HepG2 (cell line): Measurements from ENCODE around the gene ARHGAP23. TPM values are rescaled to one million over a fixed set of nuclear protein-coding genes. Genes with fewer than 3 reads are reported as not detected.

Source experiments
- ATAC-seq: fragments of 200-7000 bp; cut with Tn5 transposase; 3 replicates; pipeline ENCODE4 v1.9.1; 2020; ENCODE audit warnings: mild to moderate bottlenecking, moderate library complexity
- BruUV-seq: library from RNA; stranded (reverse); fragments of 400-500 nt; replicated peaks from 2 replicates; lab custom pipeline; 2021; lab: Mats Ljungman, UMichigan
- CTCF ChIA-PET: fragments of 300-600 bp; formaldehyde crosslinking; extraction: SDS; loops from one replicate; lab custom pipeline; 2021; ENCODE audit warnings: low total read pairs, inconsistent platforms, low intra/inter-chr PET ratio; lab: Yijun Ruan, JAX
- POLR2A ChIA-PET: fragments of 350-600 bp; sonication (Branson Sonifier 250); formaldehyde crosslinking; loops from one replicate; lab custom pipeline; 2020; ENCODE audit warnings: antibody characterized with exemption, inconsistent platforms; lab: Yijun Ruan, JAX
- DNase-seq: peaks from one replicate; pipeline ENCODE4 v3.0.0-alpha.2; 2015; ENCODE audit warnings: low spot score
- FAIRE-seq: peaks from 3 replicates; lab custom pipeline; 2011; peaks lifted over from hg19 to GRCh38; lab: Jason Lieb, UNC
- H2AFZ ChIP-seq: one replicate; pipeline ENCODE4 v1.6.1; 2011; ENCODE audit warnings: low read length, inconsistent platforms
- H3K27ac ChIP-seq: fragments of 300-600 bp; 3 replicates; pipeline ENCODE4 v1.8.0; 2011; ENCODE audit warnings: mixed run types, mild to moderate bottlenecking, mixed read lengths, low read length, inconsistent platforms; ENCODE audit not compliant: insufficient read depth; ENCODE audit errors: extremely low read length
- H3K27me3 ChIP-seq, 2 experiments: fragments of 200-600 bp in 1 of 2; 2 replicates in 1 of 2; 3 replicates in 1 of 2; pipeline versions ENCODE4 v1.6.0 to v1.8.0; 2011; ENCODE audit warnings: low read length in 2 of 2, mild to moderate bottlenecking in 2 of 2, moderate library complexity in 2 of 2, inconsistent platforms in 1 of 2; ENCODE audit not compliant: insufficient read depth in 2 of 2, control insufficient read depth in 1 of 2
- H3K36me3 ChIP-seq, 2 experiments: fragments of 200-600 bp in 1 of 2; replicated peaks in 1 of 2; 2 replicates in 1 of 2; 3 replicates in 1 of 2; pipeline versions ENCODE4 v1.5.1 to v1.8.0; 2011; ENCODE audit warnings: low read length in 2 of 2, inconsistent platforms in 1 of 2; ENCODE audit not compliant: insufficient read depth in 2 of 2, control insufficient read depth in 1 of 2
- H3K4me1 ChIP-seq: 2 replicates; pipeline ENCODE4 v1.5.1; 2012; ENCODE audit warnings: low read length, inconsistent platforms; ENCODE audit not compliant: insufficient read depth
- H3K4me2 ChIP-seq: 2 replicates; pipeline ENCODE4 v1.6.0; 2011; ENCODE audit warnings: low read depth, low read length, inconsistent platforms
- H3K4me3 ChIP-seq, 3 experiments: fragments of 200-600 bp in 1 of 3; sonication (generic), shearing (Covaris generic) in 1 of 3; replicated peaks in 1 of 3; 2 replicates each; pipeline ENCODE4 v1.5.1; 2011 to 2016; ENCODE audit warnings: low read length in 3 of 3, inconsistent platforms in 2 of 3, low read depth in 2 of 3, mild to moderate bottlenecking in 2 of 3, control low read depth in 1 of 3, mixed read lengths in 1 of 3; ENCODE audit not compliant: insufficient read depth in 1 of 3
- H3K79me2 ChIP-seq: one replicate; pipeline ENCODE4 v1.6.1; 2011; ENCODE audit warnings: low read length, inconsistent platforms; ENCODE audit not compliant: insufficient read depth
- H3K9ac ChIP-seq: 2 replicates; pipeline ENCODE4 v1.6.0; 2011; ENCODE audit warnings: mild to moderate bottlenecking, low read depth, low read length, inconsistent platforms; ENCODE audit not compliant: insufficient read depth
- H3K9me3 ChIP-seq: 2 replicates; pipeline ENCODE4 v1.5.1; 2012; ENCODE audit warnings: mild to moderate bottlenecking, low read length
- H4K20me1 ChIP-seq: 2 replicates; pipeline ENCODE4 v1.6.0; 2011; ENCODE audit warnings: inconsistent platforms, mild to moderate bottlenecking, low read length, moderate library complexity; ENCODE audit not compliant: insufficient read depth
- ARID4A ChIP-seq: sonication (generic); formaldehyde crosslinking; IDR thresholded peaks from 2 replicates; pipeline ENCODE4 v1.5.0; 2020; ENCODE audit warnings: mild to moderate bottlenecking, missing genetic modification reagents, borderline replicate concordance
- DNMT3B ChIP-seq: conservative IDR thresholded peaks from 2 replicates; pipeline ENCODE4 v1.6.1; 2016; ENCODE audit warnings: missing biosample characterization, control low read depth
- GLI4 ChIP-seq: sonication (generic); formaldehyde crosslinking; IDR thresholded peaks from 2 replicates; pipeline ENCODE4 v1.5.1; 2020; ENCODE audit warnings: missing genetic modification reagents, mild to moderate bottlenecking, moderate library complexity, borderline replicate concordance
- HNRNPLL ChIP-seq: fragments of 200-400 bp; formaldehyde crosslinking; IDR thresholded peaks from 2 replicates; pipeline ENCODE4 v1.6.1; 2017; ENCODE audit warnings: mild to moderate bottlenecking, low read depth, low read length; ENCODE audit not compliant: poor library complexity, severe bottlenecking
- NFYC ChIP-seq: IDR thresholded peaks from 2 replicates; pipeline ENCODE4 v1.6.1; 2016; ENCODE audit warnings: missing genetic modification reagents, missing compliant biosample characterization
- ZBTB7B ChIP-seq: sonication (generic); formaldehyde crosslinking; IDR thresholded peaks from 2 replicates; pipeline ENCODE4 v1.4.0; 2020; ENCODE audit warnings: missing genetic modification reagents
- ZGPAT ChIP-seq: IDR thresholded peaks from 2 replicates; pipeline ENCODE4 v1.6.1; 2016; ENCODE audit warnings: mild to moderate bottlenecking
- ZNF367 ChIP-seq: sonication (generic); formaldehyde crosslinking; IDR thresholded peaks from 2 replicates; pipeline ENCODE4 v1.4.0; 2020; ENCODE audit warnings: missing genetic modification reagents, borderline replicate concordance
- WGBS: methylation state at CpG from one replicate; pipeline ENCODE4 v1.1.6; 2017; ENCODE audit warnings: low lambda C conversion rate; 5-methylcytosine and 5-hydroxymethylcytosine counted together
- in situ Hi-C: cut with HindIII; loops from 2 replicates; pipeline ENCODE4 v1.10.0; 2017; ENCODE audit warnings: low pct_unique_long_range_greater_than_20kb; ENCODE audit not compliant: extremely low pct_ligation_motif_present
- intact Hi-C: fragments of 100-400 bp; cut with micrococcal nuclease; formaldehyde crosslinking; loops from one replicate; pipeline ENCODE4 v1.10.0; 2022; ENCODE audit not compliant: unreplicated experiment
- polyA plus RNA-seq, 8 experiments: library from polyadenylated mRNA; depleted of rRNA in 3 of 8; stranded (reverse) in 7 of 8; unstranded in 1 of 8; fragments of >200 nt; fragmentation: Illumina TruSeq in 4 of 8; extraction: Trizol in 4 of 8; gene quantifications; 2 replicates each; pipeline versions ENCODE4 v1.2.1 to v1.2.3, GENCODE V29; 2011 to 2016; ENCODE audit warnings: low read depth in 4 of 8, missing spikeins in 1 of 8, mixed read lengths in 1 of 8; ENCODE audit not compliant: insufficient read depth in 1 of 8
- total RNA-seq, 5 experiments: library from RNA; depleted of rRNA; stranded (reverse); fragments of >200 nt; fragmentation: Illumina TruSeq; extraction: Trizol; gene quantifications; 2 replicates each; pipeline ENCODE4 v1.2.3, GENCODE V29; 2016; ENCODE audit warnings: low read depth in 1 of 5
- TF ChIP-seq, protein P1 (sequence below): sonication (generic); formaldehyde crosslinking; IDR thresholded peaks from 2 replicates; pipeline ENCODE4 v1.4.0; 2020; ENCODE audit warnings: mild to moderate bottlenecking, missing genetic modification reagents, borderline replicate concordance
- TF ChIP-seq, protein P2 (sequence below): sonication (generic); formaldehyde crosslinking; IDR thresholded peaks from 2 replicates; pipeline ENCODE4 v1.4.0; 2020; ENCODE audit warnings: low read depth, mild to moderate bottlenecking, missing genetic modification reagents

Gene ARHGAP23
- total and polyA plus RNA-seq, 2 of the 13 experiments (the other 11 are each of a cell fraction or from before 2014, with no cell fraction given) = 0.03 TPM; not detected in 1

DNA sequence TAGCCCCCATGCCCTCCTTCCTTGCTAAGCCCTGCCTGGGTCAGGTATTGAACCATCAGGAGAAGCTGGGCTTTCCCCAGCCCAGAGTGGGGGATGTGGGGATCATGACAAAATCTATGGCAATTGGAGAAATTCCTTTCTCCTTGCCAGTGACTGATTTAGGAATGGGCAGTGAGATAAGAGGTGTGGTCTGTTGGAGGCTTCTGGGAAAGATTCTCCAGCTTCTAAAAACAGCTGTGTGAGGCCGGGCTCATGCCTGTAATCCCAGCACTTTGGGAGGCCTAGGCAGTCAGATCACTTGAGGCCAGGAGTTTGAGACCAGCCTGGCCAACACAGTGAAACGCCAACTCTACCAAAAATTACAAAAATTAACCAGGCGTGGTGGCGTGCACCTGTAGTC, 108.4 kb downstream of the ARHGAP23 start:
- peaks cover 13 to 43% of the 10 kb centered on the region in 2 experiments for H3K27me3 ChIP-seq
- no peaks in the 10 kb centered on the region; the same call in 1 of the 2 replicates for H4K20me1 ChIP-seq
- ATAC-seq (no peak), DNase-seq (no peak), FAIRE-seq (no peak)
- no peaks in the 10 kb centered on the region for H3K9me3 ChIP-seq
- no peak overlapping the region for H3K9ac ChIP-seq
- no peak overlapping the region for H3K4me2 ChIP-seq
- in situ Hi-C loops (no loop called here), intact Hi-C loops (no loop called here)
- no peaks in the 10 kb centered on the region for H3K79me2 ChIP-seq
- H3K27ac ChIP-seq = no peak overlapping the region
- ChIA-PET CTCF (no interaction called here), POLR2A (no interaction called here)
- BruUV-seq = no TSS peak
- H3K4me1 ChIP-seq = no peaks in the 10 kb centered on the region
- WGBS = 74% methylated on average over 4 of the region's 4 CpGs
- H3K4me3 ChIP-seq = no peak overlapping the region
- H2AFZ ChIP-seq = no peak overlapping the region
- no peaks in the 10 kb centered on the region for H3K36me3 ChIP-seq
- TF ChIP-seq ZBTB7B (no peak), NFYC (CRISPR knock-in tag) (no peak), HNRNPLL (no peak), GLI4 (CRISPR knock-in tag) (no peak), ARID4A (CRISPR knock-in tag) (no peak), ZNF367 (no peak), ZGPAT (CRISPR knock-in tag) (no peak), DNMT3B (CRISPR knock-in tag) (no peak)
- TF ChIP-seq, protein P1, sequence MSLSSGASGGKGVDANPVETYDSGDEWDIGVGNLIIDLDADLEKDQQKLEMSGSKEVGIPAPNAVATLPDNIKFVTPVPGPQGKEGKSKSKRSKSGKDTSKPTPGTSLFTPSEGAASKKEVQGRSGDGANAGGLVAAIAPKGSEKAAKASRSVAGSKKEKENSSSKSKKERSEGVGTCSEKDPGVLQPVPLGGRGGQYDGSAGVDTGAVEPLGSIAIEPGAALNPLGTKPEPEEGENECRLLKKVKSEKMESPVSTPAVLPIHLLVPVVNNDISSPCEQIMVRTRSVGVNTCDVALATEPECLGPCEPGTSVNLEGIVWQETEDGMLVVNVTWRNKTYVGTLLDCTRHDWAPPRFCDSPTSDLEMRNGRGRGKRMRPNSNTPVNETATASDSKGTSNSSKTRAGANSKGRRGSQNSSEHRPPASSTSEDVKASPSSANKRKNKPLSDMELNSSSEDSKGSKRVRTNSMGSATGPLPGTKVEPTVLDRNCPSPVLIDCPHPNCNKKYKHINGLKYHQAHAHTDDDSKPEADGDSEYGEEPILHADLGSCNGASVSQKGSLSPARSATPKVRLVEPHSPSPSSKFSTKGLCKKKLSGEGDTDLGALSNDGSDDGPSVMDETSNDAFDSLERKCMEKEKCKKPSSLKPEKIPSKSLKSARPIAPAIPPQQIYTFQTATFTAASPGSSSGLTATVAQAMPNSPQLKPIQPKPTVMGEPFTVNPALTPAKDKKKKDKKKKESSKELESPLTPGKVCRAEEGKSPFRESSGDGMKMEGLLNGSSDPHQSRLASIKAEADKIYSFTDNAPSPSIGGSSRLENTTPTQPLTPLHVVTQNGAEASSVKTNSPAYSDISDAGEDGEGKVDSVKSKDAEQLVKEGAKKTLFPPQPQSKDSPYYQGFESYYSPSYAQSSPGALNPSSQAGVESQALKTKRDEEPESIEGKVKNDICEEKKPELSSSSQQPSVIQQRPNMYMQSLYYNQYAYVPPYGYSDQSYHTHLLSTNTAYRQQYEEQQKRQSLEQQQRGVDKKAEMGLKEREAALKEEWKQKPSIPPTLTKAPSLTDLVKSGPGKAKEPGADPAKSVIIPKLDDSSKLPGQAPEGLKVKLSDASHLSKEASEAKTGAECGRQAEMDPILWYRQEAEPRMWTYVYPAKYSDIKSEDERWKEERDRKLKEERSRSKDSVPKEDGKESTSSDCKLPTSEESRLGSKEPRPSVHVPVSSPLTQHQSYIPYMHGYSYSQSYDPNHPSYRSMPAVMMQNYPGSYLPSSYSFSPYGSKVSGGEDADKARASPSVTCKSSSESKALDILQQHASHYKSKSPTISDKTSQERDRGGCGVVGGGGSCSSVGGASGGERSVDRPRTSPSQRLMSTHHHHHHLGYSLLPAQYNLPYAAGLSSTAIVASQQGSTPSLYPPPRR (CRISPR knock-in tag) = no peak
- TF ChIP-seq, protein P2, sequence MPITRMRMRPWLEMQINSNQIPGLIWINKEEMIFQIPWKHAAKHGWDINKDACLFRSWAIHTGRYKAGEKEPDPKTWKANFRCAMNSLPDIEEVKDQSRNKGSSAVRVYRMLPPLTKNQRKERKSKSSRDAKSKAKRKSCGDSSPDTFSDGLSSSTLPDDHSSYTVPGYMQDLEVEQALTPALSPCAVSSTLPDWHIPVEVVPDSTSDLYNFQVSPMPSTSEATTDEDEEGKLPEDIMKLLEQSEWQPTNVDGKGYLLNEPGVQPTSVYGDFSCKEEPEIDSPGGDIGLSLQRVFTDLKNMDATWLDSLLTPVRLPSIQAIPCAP (CRISPR knock-in tag) = no peak
